ENCODE data around the gene LIMD2.

- TF ChIP-seq POLR2AphosphoS5 (IDR thresholded peaks at IDR 0.05; ENCODE audit: borderline replicate concordance, low read depth, low read length) (no peak), EZH2 (IDR thresholded peaks at IDR 0.05) (no peak)
These were observed 40.7 kb upstream of the LIMD2 start for GRCh38 chr17:63740464-63741142.
